ENCODE measurements around the gene AJAP1.

AJAP1 gene

GRCh38 chr1:4703646-4704045 is 49.2 kb downstream of the AJAP1 start:
- DNase-seq = no peak

- no peak for DNase-seq
These were observed 54.6 kb downstream of the AJAP1 start for GRCh38 chr1:4708840-4709507.

- no peak for DNase-seq
These were observed 55.2 kb downstream of the AJAP1 start for GRCh38 chr1:4709641-4710040.

- no peak for DNase-seq
These were observed 56.4 kb downstream of the AJAP1 start for GRCh38 chr1:4710592-4711415.

- DNase-seq = no peak
These were observed 57.2 kb downstream of the AJAP1 start for GRCh38 chr1:4711416-4712275.

- DNase-seq = no peak
These were observed 59.3 kb downstream of the AJAP1 start for GRCh38 chr1:4713669-4714068.

GRCh38 chr1:4716406-4716805 is 62.0 kb downstream of the AJAP1 start:
- DNase-seq = no peak

GRCh38 chr1:4718071-4718470 is 63.7 kb downstream of the AJAP1 start:
- DNase-seq = no peak

- DNase-seq = no peak
These were observed 68.7 kb downstream of the AJAP1 start for GRCh38 chr1:4723106-4723505.

GRCh38 chr1:4724001-4724400 is 69.6 kb downstream of the AJAP1 start:
- DNase-seq = no peak

- DNase-seq = no peak
These were observed 70.4 kb downstream of the AJAP1 start for GRCh38 chr1:4724695-4725250.

- no peak for DNase-seq
These were observed 71.0 kb downstream of the AJAP1 start for GRCh38 chr1:4725416-4725815.

- no peak for DNase-seq
These were observed 72.4 kb downstream of the AJAP1 start for GRCh38 chr1:4726620-4727341.

- no peak for DNase-seq
These were observed 74.1 kb downstream of the AJAP1 start for GRCh38 chr1:4728319-4729089.

- DNase-seq = no peak
These were observed 74.7 kb downstream of the AJAP1 start for GRCh38 chr1:4729090-4729471.

GRCh38 chr1:4730078-4730477 is 75.7 kb downstream of the AJAP1 start:
- DNase-seq = no peak

GRCh38 chr1:4733446-4734177 is 79.2 kb downstream of the AJAP1 start:
- no peak for DNase-seq

GRCh38 chr1:4734219-4734618 is 79.8 kb downstream of the AJAP1 start:
- DNase-seq = no peak

GRCh38 chr1:4734791-4735190 is 80.4 kb downstream of the AJAP1 start:
- DNase-seq = no peak

- no peak for DNase-seq
These were observed 81.8 kb downstream of the AJAP1 start for GRCh38 chr1:4736254-4736653.

- no peak for DNase-seq
These were observed 87.5 kb downstream of the AJAP1 start for GRCh38 chr1:4741876-4742423.
